ENCODE measurements around the gene RNF157.
A peak's percentile ranks its signal among the peaks of the same experiment; 100 is the strongest.
"Not testable (repeated sequence)": the region's sequence is repeated elsewhere in the genome, so short reads cannot be mapped to it uniquely, and the experiment has no call there.

Gene RNF157

DNA sequence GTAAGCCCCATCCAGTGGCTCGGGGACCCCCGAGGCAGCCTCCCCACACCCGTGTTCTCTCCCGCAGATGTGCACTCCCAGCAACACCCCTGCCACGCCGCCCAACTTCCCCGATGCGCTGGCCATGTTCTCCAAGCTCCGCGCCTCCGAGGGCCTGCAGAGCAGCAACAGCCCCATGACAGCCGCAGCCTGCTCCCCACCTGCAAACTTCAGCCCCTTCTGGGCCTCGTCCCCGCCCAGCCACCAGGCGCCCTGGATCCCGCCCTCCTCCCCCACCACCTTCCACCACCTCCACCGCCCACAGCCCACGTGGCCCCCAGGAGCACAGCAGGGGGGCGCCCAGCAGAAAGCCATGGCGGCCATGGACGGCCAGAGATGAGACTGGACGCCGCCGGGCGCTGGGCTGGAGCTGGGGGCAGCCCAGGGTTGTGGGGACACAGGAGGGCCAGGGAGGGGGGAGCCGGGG lies 29.9 kb upstream of the RNF157 start:
- DNase-seq: no peak

GRCh38 chr17:76268991-76269981 lies 29.0 kb upstream of the RNF157 start:
- no peak for DNase-seq

GRCh38 chr17:76268015-76268749 lies 27.9 kb upstream of the RNF157 start:
- DNase-seq: no peak

DNA sequence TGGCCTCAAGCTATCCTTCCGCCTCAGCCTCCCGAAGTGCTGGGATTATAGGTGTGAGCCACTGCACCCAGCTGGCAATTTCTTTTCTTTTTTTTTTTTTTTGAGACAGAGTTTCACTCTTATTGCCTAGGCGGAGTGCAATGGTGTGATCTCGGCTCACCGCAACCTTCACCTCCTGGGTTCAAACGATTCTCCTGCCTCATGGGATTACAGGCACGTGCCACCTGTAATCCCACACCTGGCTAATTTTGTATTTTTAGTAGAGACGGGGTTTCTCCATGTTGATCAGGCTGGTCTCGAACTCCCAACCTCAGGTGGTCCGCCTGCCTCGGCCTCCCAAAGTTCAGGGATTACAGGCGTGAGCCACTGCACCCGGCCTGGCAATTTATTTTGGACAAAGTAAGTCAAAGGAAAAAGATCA lies 27.3 kb upstream of the RNF157 start:
- not testable (repeated sequence) for DNase-seq

DNA sequence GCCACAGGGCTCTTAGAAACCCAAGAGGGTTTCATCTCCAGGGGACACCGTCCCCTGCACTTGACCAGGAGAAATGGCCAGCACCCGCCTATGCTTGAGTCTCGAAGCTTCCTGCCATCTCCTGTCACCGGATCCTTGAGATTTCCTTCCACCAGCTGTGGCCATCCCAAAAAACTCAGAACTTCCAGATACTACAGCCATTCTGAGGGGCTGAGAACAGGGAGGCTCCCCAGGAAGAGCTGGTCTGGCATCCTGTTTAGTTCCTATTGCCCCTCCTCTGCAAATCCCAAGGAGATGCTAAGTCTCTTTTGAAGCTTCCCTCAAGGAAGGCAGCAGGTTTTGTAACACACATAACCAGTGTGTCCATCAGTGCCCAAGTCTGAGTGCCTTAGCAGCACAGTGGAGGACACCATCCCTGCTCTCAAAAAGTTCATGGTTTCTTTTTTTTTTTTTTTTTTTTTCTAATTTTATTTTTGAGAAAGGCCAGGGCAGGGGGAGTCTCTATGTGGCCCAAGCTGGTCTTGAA lies 26.8 kb upstream of the RNF157 start:
- no peak for DNase-seq

DNA sequence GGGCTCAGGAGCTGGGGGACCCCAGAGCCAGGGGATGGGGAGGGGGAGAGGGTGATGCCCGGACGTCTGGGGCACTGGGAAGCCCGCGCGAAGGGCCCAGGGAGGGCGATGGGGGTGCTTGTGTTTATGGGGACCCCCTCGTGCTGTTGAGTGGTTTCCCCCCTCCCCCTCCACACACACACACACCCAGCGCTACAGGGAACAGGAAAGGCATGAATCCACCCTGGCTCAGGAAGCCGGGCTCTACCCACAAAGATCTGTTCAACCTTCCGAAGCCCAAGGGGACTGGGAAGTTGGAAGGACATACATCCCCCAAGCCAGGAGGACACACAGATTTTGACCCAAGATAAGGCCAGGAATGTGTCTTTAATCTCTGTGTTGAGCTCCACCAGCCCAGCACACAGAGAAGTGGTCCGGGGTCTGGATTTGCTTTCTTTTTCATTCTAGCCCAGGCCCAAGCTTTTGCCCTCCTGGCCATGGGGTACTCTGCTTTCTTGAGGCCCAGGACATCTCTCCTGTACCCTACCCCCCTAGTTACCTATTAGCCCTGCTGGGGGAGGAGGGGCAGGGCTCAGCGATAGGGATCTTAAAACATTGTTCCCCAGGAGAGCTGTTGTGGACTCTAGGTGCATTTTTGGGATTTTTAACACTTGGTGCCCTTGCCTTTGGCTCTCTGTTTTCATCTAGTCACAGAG lies 26.1 kb upstream of the RNF157 start:
- DNase-seq: no peak

DNA sequence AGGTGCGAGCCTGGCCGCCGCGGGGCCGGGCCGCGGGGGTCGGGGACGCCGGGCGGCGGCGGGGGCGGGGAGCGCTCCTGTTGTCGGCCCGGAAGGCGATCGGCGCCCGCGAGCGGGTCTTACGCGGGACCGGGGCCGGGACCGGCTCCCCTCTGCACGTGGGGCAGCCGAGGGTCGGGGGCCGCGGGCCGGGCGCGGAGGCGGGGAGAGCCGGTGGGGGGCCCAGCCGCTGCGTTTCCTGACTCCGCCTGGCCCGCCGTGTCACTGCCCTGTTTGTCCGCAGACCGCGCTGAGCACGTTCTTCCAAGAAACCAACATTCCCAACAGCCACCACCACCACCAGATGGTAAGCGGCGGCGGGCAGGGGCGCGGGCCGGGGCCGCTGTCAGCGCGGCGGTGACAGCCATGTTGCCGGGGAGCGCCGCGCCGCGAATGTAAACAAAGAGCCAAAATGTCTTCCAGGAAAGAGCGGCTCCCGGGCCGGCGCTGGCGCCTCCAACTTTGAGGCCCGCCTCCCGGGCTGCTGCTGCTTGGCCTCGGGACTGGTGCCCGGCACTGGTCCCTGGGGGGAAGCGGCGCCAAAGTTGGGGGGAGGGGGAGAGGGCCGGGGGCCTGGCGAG lies 25.4 kb upstream of the RNF157 start:
- peak; percentile 29 for DNase-seq

DNA sequence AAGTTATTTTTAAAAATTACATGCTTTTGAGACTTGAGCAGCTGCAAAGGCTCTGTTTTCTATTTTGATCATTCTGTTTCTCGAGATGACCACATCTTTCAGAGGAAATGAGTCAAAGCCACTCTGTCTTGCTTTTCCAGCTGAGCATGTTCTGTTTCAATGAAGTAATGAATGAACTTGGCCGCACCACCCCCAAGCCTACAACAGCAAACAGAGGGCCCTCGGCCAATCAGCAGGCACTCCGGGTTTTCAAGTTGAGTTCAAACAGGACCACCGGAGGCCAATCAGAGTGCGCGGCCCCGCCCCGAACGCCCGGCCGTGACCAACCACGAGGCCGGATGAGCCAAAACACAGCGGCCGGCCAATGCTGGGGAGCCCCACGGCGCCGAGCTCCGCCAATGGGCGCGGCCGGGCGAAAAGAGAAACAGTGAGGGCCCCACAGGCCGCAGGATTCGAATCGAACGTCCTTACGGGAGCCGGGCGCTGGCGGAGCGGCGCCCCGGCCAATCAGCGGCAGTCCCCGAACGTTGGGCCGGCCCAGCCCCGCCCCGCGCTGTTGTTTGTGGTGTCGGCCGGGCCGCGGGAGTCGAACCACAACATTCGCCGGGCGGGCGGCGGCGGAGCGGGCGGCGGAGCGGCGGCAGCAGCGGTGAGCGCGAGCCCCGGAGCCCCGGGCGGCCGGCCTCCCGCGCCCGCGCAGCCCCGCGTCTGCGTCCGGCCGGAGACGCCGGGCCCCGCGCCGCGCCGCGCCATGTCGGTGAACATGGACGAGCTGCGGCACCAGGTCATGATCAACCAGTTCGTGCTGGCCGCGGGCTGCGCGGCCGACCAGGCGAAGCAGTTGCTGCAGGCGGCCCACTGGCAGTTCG lies 24.7 kb upstream of the RNF157 start, which contains the start of gene UBALD2:
TSS of gene UBALD2 (plus strand) at position 594 of the 869 bp plus-strand sequence. CDS start at position 752, 158 bp downstream.
- peak; percentile 99 for DNase-seq

- no peak for DNase-seq
Measured at GRCh38 chr17:76264425-76264754, 24.1 kb upstream of the RNF157 start.

GRCh38 chr17:76263896-76264295 lies 23.6 kb upstream of the RNF157 start:
- DNase-seq: no peak

DNA sequence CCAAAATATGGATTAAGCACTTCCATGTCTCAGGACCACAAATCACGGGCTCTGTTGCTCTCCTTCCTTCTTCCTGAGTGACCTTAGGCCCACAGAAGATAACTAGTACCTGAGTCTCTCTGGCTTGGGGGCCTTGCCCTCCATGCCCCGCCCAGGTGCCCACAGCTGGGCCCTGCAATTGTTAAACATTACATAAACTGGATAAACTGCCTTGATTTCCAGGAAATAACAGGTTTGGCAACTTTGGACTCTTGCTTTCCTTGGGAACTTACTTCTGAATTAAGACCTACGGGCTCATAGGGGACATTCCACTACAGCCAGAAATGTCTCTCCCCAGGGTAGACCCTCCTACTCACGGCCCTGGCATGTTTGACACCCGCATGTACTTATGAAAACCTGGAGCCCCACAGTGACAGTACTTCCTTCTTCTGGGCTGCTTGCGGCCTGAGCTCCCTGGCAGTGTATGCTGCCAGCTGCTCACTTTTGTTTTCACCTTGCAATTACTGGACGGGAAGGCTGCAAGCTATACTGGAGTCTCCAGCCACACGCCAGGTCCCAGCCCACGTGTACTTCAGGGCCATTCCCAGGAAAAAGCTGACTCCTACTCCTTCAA lies 22.5 kb upstream of the RNF157 start:
- DNase-seq: no peak

DNA sequence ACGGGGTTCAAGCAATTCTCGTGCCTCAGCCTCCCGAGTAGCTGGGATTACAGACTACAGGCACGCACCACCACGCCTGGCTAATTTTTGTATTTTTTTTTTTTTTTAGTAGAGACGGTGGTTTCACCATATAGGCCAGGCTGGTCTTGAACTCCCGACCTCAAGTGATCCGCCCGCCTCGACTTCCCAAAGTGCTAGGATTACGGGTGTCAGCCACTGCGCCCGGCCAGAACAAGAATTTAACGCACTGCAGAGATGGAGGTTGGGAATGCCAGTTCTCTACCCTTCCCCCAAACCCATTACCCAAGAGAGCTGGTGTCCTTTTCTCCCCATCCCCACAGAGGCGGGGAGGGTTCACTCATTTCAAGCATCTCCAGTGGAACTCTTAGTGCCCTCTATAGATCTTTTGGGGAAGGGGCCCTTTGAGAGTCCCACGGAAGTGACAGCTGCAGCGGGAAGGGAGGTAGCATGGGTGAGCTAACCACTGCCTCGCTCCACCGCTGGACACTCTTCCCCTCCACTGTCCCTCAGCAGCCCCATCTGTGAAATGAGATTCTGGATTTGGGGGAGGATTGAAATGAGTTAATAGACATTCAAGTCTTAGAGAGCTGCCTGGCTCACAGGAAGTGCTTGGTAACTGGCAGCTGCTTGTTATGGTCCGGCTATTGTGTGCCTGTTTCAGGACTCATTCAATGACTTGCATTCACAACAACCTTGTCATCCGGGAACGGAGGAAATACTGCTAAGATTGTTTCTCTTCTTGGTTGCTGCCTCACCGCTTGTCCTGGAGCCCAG lies 21.3 kb upstream of the RNF157 start:
- no peak for DNase-seq

- DNase-seq: no peak
Measured at GRCh38 chr17:76260669-76261068, 20.4 kb upstream of the RNF157 start.

- DNase-seq: no peak
Measured at GRCh38 chr17:76260220-76260619, 19.9 kb upstream of the RNF157 start.

- DNase-seq: not testable (repeated sequence)
Measured at GRCh38 chr17:76256430-76257050, 16.2 kb upstream of the RNF157 start.

- no peak for DNase-seq
Measured at GRCh38 chr17:76255801-76256429, 15.6 kb upstream of the RNF157 start.

- no peak for DNase-seq
Measured at GRCh38 chr17:76254275-76254674, 14.0 kb upstream of the RNF157 start.

- DNase-seq: no peak
Measured at GRCh38 chr17:76253841-76254240, 13.5 kb upstream of the RNF157 start.
